Naive thymus-derived CD4-positive, alpha-beta T cell (primary cell): ENCODE measurements around the gene OR51B6. TPM values are rescaled to one million over a fixed set of nuclear protein-coding genes. Genes with fewer than 3 reads are reported as not detected.

Experiments used
- polyA plus RNA-seq, 2 donors: library from polyadenylated mRNA; unstranded; fragments of 300-500 nt; fragmentation: Illumina TruSeq; gene quantifications; one replicate each; pipeline ENCODE4 v1.2.3, GENCODE V29; 2021
- total RNA-seq, 6 experiments: library from RNA in 5 of 6; stranded (reverse) in 5 of 6; gene quantifications; 1 replicate in 5 of 6; 2 replicates in 1 of 6; pipeline ENCODE4 v1.2.3 and lab custom pipeline; 2021 to 2026

The OR51B6 gene
- total and polyA plus RNA-seq, 7 experiments from 2014 or later = not detected

Other genes starting within 250 kb of the OR51B6 start
- gene OR52A5, start 213.2 kb upstream of the OR51B6 start, total RNA-seq = not detected
- gene OR52A5, start 213.2 kb upstream of the OR51B6 start, polyA plus RNA-seq = not detected
- not detected for gene OR52A1, start 196.8 kb upstream of the OR51B6 start, total RNA-seq
- gene OR52A1, start 196.8 kb upstream of the OR51B6 start, polyA plus RNA-seq = not detected
- not detected for gene OR51V1, start 150.8 kb upstream of the OR51B6 start, total RNA-seq
- gene OR51V1, start 150.8 kb upstream of the OR51B6 start, polyA plus RNA-seq = not detected
- 10 to 100 TPM in 1 of 5 experiments, under 1 TPM in 1, not detected in 3; 1.00 to 56.2 TPM for gene HBB, start 124.4 kb upstream of the OR51B6 start, total RNA-seq
- gene HBB, start 124.4 kb upstream of the OR51B6 start, polyA plus RNA-seq = under 1 TPM; 0.67 to 0.91 TPM
- gene HBD, start 117.0 kb upstream of the OR51B6 start, total RNA-seq = not detected
- gene HBD, start 117.0 kb upstream of the OR51B6 start, polyA plus RNA-seq = not detected
- gene HBG1, start 101.7 kb upstream of the OR51B6 start, total RNA-seq = not detected
- gene HBG1, start 101.7 kb upstream of the OR51B6 start, polyA plus RNA-seq = not detected
- gene HBG2, start 96.7 kb upstream of the OR51B6 start, total RNA-seq = not detected
- gene HBG2, start 96.7 kb upstream of the OR51B6 start, polyA plus RNA-seq = not detected
- not detected for gene HBE1, start 81.6 kb upstream of the OR51B6 start, total RNA-seq
- gene HBE1, start 81.6 kb upstream of the OR51B6 start, polyA plus RNA-seq = not detected
- gene OR51B4, start 49.6 kb upstream of the OR51B6 start, total RNA-seq = not detected
- gene OR51B4, start 49.6 kb upstream of the OR51B6 start, polyA plus RNA-seq = not detected
- gene OR51B2, start 27.2 kb upstream of the OR51B6 start, total RNA-seq = not detected
- not detected for gene OR51B2, start 27.2 kb upstream of the OR51B6 start, polyA plus RNA-seq
- gene OR51B5, start 8.0 kb upstream of the OR51B6 start, total RNA-seq = under 1 TPM in 1 of 5 experiments, not detected in 4; 0.48 TPM
- gene OR51B5, start 8.0 kb upstream of the OR51B6 start, polyA plus RNA-seq = not detected
- not detected for gene OR51M1, start 32.3 kb downstream of the OR51B6 start, total RNA-seq
- gene OR51M1, start 32.3 kb downstream of the OR51B6 start, polyA plus RNA-seq = not detected
- not detected for gene OR51Q1, start 70.6 kb downstream of the OR51B6 start, total RNA-seq
- gene OR51Q1, start 70.6 kb downstream of the OR51B6 start, polyA plus RNA-seq = not detected
- gene OR51I1, start 90.0 kb downstream of the OR51B6 start, total RNA-seq = not detected
- gene OR51I1, start 90.0 kb downstream of the OR51B6 start, polyA plus RNA-seq = not detected
- not detected for gene OR51I2, start 97.8 kb downstream of the OR51B6 start, total RNA-seq
- gene OR51I2, start 97.8 kb downstream of the OR51B6 start, polyA plus RNA-seq = not detected
- not detected for gene OR52D1, start 137.2 kb downstream of the OR51B6 start, total RNA-seq
- not detected for gene OR52D1, start 137.2 kb downstream of the OR51B6 start, polyA plus RNA-seq
- under 1 TPM in 3 of 5 experiments, not detected in 2; 0.32 to 0.57 (median 0.49) TPM for gene UBQLN3, start 158.4 kb downstream of the OR51B6 start, total RNA-seq
- not detected for gene UBQLN3, start 158.4 kb downstream of the OR51B6 start, polyA plus RNA-seq
- under 1 TPM; 0.53 to 0.73 (median 0.60) TPM for gene UBQLNL, start 165.2 kb downstream of the OR51B6 start, total RNA-seq
- gene UBQLNL, start 165.2 kb downstream of the OR51B6 start, polyA plus RNA-seq = under 1 TPM in 1 of 2 donors, not detected in 1; 0.10 TPM
- gene OR52H1, start 197.0 kb downstream of the OR51B6 start, total RNA-seq = under 1 TPM in 3 of 5 experiments, not detected in 2; 0.32 to 0.49 (median 0.48) TPM
- gene OR52H1, start 197.0 kb downstream of the OR51B6 start, polyA plus RNA-seq = not detected
- gene OR52B6, start 229.4 kb downstream of the OR51B6 start, total RNA-seq = not detected
- not detected for gene OR52B6, start 229.4 kb downstream of the OR51B6 start, polyA plus RNA-seq
- gene TRIM6, start 245.1 kb downstream of the OR51B6 start, total RNA-seq = under 1 TPM in 1 of 5 experiments, not detected in 4; 0.36 TPM
- not detected for gene TRIM6, start 245.1 kb downstream of the OR51B6 start, polyA plus RNA-seq